Vagina (tissue), 2 donors: ENCODE data around the gene MTUS2.

ENCODE experiments used
- POLR2A ChIP-seq, 2 donors: fragments of 450-650 bp; IDR thresholded peaks; one replicate each; pipeline ENCODE4 v1.6.1; 2017; ENCODE audit warnings: antibody characterized with exemption in 2 of 2, mild to moderate bottlenecking in 2 of 2, moderate library complexity in 2 of 2
- TF ChIP-seq, protein P1 (sequence below), 3 experiments: fragments of 450-650 bp in 2 of 3; fragments of 200-600 bp in 1 of 3; sonication (generic) in 1 of 3; IDR thresholded peaks; one replicate each; pipeline ENCODE4 v1.5.1; 2017 to 2019; ENCODE audit warnings: antibody characterized with exemption in 3 of 3, mild to moderate bottlenecking in 2 of 3, moderate library complexity in 2 of 3

DNA sequence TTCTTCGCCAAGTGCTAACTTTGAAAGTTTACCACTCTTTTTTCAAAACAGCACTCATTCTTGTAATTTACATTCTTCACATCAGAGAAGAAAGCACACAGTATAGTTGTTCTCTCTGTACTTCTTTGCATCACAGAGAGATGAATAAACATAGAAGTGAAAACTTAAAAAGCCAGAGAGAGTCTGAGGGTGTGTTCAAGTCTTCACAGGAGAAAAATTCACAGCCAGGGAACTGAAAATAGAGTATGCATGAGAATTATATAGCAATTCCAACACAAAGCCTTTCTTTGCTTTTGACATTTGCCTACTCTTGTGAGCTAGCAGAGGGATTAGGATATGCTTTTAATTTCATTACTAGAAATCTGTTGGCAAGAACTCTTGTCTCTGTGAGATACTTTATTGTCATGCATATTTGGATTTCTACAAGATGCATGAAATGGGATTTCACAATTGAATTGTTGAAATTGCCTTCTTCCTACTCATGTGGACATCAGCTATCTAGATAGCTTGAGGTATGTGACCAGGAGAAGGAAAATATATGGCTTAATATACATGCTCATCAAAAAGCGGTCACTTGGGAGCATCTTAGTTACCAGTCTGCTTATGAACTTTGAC, 609.3 kb downstream of the MTUS2 start:
- TF ChIP-seq, protein P1, sequence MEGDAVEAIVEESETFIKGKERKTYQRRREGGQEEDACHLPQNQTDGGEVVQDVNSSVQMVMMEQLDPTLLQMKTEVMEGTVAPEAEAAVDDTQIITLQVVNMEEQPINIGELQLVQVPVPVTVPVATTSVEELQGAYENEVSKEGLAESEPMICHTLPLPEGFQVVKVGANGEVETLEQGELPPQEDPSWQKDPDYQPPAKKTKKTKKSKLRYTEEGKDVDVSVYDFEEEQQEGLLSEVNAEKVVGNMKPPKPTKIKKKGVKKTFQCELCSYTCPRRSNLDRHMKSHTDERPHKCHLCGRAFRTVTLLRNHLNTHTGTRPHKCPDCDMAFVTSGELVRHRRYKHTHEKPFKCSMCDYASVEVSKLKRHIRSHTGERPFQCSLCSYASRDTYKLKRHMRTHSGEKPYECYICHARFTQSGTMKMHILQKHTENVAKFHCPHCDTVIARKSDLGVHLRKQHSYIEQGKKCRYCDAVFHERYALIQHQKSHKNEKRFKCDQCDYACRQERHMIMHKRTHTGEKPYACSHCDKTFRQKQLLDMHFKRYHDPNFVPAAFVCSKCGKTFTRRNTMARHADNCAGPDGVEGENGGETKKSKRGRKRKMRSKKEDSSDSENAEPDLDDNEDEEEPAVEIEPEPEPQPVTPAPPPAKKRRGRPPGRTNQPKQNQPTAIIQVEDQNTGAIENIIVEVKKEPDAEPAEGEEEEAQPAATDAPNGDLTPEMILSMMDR (IDR thresholded peaks at IDR 0.05) = no peak
- no peak for TF ChIP-seq POLR2A (IDR thresholded peaks at IDR 0.05)
